ENCODE data around the gene SSH2. TPM values are rescaled to one million over a fixed set of nuclear protein-coding genes. Genes with fewer than 3 reads are reported as not detected.

SSH2 gene
- total RNA-seq, 5 donors from 2014 or later (not counting 1 experiment from before 2014, with no cell fraction given): 76.2 to 115 (median 82.7) TPM

GRCh38 chr17:29723278-29724047 is 206.6 kb downstream of the SSH2 start:
- Histone ChIP-seq H3K4me3 (ENCODE audit: control insufficient read depth in 1 of 2, extremely low read depth in 1 of 2, low read length in 1 of 2) (peak overlapping the region in 1 of 2 donors; percentile 10), H3K27me3 (replicated peaks in 1 of 2; ENCODE audit: control insufficient read depth in 2 of 2, extremely low read depth in 1 of 2, insufficient read depth in 2 of 2, low read length in 1 of 2) (no peaks in the 10 kb centered on the region), H3K9me3 (no peaks in the 10 kb centered on the region), H3K4me1 (ENCODE audit: control insufficient read depth in 1 of 2, extremely low read depth in 1 of 2, insufficient read depth in 2 of 2, low read length in 2 of 2) (peaks cover 54 to 67% of the 10 kb centered on the region in 2 experiments), H3K27ac (ENCODE audit: low read length) (peak overlapping the region; percentile 73), H3K36me3 (ENCODE audit: control insufficient read depth in 2 of 2, extremely low read depth in 1 of 2, insufficient read depth in 1 of 2, low read length in 1 of 2) (no peaks in the 10 kb centered on the region)
- Mint-ChIP-seq H3K9me3 (peaks cover 0 to 5% (median 2%) of the 10 kb centered on the region in 3 donors), H3K36me3 (peaks cover 13% of the 10 kb centered on the region), H3K4me1 (peaks cover 85 to 90% (median 88%) of the 10 kb centered on the region in 3 donors), H3K27me3 (no peaks in the 10 kb centered on the region), H3K27ac (peak overlapping the region; percentile 90 to 93), H3K4me3 (peak overlapping the region; percentile 43 to 57 (median 55))
- no CpG with 5 or more reads among the region's 2 CpGs for WGBS (ENCODE audit: insufficient coverage)
- CTCF ChIA-PET: interaction anchor here (0.6 to 3.1 kb wide), 11 partner anchors 10 to 110 kb away, joined by 4 to 13 read pairs (median 7); no protein-coding TSS in a partner anchor
- POLR2A ChIA-PET: interaction anchor here (0.7 to 2.0 kb wide), 9 partner anchors 10 to 37 kb away, joined by 3 to 19 read pairs (median 9); no protein-coding TSS in a partner anchor
- peak in 18 of 35 experiments; percentile 7 to 63 (median 18) for DNase-seq
- ATAC-seq (replicated peaks in 1 of 4): peak; percentile 29 to 60 (median 41)

DNA sequence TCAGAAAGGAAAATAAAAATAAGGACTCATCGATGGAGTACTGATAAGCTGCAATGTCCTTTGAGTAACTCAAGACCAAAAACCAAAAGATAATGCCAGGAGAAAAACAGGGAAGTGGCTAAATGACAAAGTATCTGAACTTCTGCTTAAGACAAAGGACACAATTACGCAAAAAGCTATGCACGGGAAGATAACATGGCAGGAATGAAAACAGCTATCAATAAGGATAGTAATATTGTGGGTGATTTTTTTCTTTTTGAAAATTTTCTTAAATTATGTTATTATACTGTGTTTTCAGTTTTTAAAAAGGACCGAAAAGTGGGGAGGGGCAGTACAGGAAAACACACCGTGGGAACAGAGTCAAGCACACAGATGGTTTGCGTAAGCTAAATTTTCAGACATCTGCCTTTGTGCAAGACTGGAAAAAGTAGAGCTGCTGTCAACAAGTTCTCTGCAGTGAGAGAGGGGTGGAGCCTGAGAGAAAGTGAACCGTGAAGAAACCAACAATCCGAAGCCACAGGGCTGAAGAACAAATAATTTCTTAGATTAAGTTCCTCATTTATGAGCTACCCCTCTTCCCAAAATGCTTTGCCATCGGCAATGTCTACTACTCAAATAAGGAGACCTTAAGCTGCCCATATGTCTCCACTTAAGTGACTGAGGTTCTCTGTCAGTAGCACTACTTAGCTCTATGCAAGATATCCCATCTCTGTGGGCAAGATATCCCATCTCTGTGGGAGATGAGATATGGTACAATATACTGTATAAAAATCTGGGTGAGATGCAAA is 207.4 kb downstream of the SSH2 start:
- CTCF ChIA-PET: interaction anchor here (0.5 to 3.1 kb wide), 14 partner anchors 10 to 109 kb away, joined by 3 to 13 read pairs (median 6); no protein-coding TSS in a partner anchor
- ATAC-seq (replicated peaks in 1 of 4): peak; percentile 79 to 86 (median 82)
- peak overlapping the region; percentile 90 to 93 for H3K27ac Mint-ChIP-seq
- H3K4me3 ChIP-seq (ENCODE audit: control insufficient read depth in 1 of 2, extremely low read depth in 1 of 2, low read length in 1 of 2): peak overlapping the region; percentile 10 to 20
- peaks cover 82 to 90% (median 86%) of the 10 kb centered on the region in 3 donors for H3K4me1 Mint-ChIP-seq
- no peaks in the 10 kb centered on the region for H3K36me3 ChIP-seq (ENCODE audit: control insufficient read depth in 2 of 2, extremely low read depth in 1 of 2, insufficient read depth in 1 of 2, low read length in 1 of 2)
- H3K36me3 Mint-ChIP-seq: peaks cover 20% of the 10 kb centered on the region
- H3K9me3 ChIP-seq: no peaks in the 10 kb centered on the region
- H3K27me3 Mint-ChIP-seq: no peaks in the 10 kb centered on the region
- peak overlapping the region; percentile 43 to 57 (median 55) for H3K4me3 Mint-ChIP-seq
- WGBS (ENCODE audit: insufficient coverage): 22% methylated on average over 6 of the region's 9 CpGs
- H3K27me3 ChIP-seq (replicated peaks in 1 of 2; ENCODE audit: control insufficient read depth in 2 of 2, extremely low read depth in 1 of 2, insufficient read depth in 2 of 2, low read length in 1 of 2): no peaks in the 10 kb centered on the region
- H3K9me3 Mint-ChIP-seq: no peaks in the 10 kb centered on the region
- peak in 33 of 35 experiments; percentile 24 to 84 (median 58) for DNase-seq
- POLR2A ChIA-PET: interaction anchor here (0.7 to 2.0 kb wide), 8 partner anchors 10 to 38 kb away, joined by 3 to 19 read pairs (median 10); no protein-coding TSS in a partner anchor
- H3K27ac ChIP-seq (ENCODE audit: low read length): peak overlapping the region; percentile 73
- H3K4me1 ChIP-seq (ENCODE audit: control insufficient read depth in 1 of 2, extremely low read depth in 1 of 2, insufficient read depth in 2 of 2, low read length in 2 of 2): peaks cover 53 to 65% of the 10 kb centered on the region in 2 experiments

GRCh38 chr17:29720551-29720950 is 209.5 kb downstream of the SSH2 start:
- peaks cover 48 to 50% of the 10 kb centered on the region in 2 experiments for H3K4me1 ChIP-seq (ENCODE audit: control insufficient read depth in 1 of 2, extremely low read depth in 1 of 2, insufficient read depth in 2 of 2, low read length in 2 of 2)
- Mint-ChIP-seq H3K36me3 (peaks cover 32% of the 10 kb centered on the region), H3K4me1 (peaks cover 82 to 90% (median 85%) of the 10 kb centered on the region in 3 donors), H3K4me3 (peak overlapping the region in 1 of 3 donors; percentile 43), H3K27me3 (no peaks in the 10 kb centered on the region), H3K9me3 (no peaks in the 10 kb centered on the region), H3K27ac (peak overlapping the region; percentile 90 to 93)
- POLR2A ChIA-PET: interaction anchor here (0.6 to 1.0 kb wide), 2 partner anchors 21 to 66 kb away, joined by 3 to 5 read pairs; no protein-coding TSS in a partner anchor
- no peaks in the 10 kb centered on the region for H3K27me3 ChIP-seq (replicated peaks in 1 of 2; ENCODE audit: control insufficient read depth in 2 of 2, extremely low read depth in 1 of 2, insufficient read depth in 2 of 2, low read length in 1 of 2)
- no peak overlapping the region for H3K27ac ChIP-seq (ENCODE audit: low read length)
- no CpG with 5 or more reads among the region's 3 CpGs for WGBS (ENCODE audit: insufficient coverage)
- no peak for DNase-seq
- no peak for ATAC-seq (replicated peaks in 1 of 4)
- no peak overlapping the region for H3K4me3 ChIP-seq (ENCODE audit: control insufficient read depth in 1 of 2, extremely low read depth in 1 of 2, low read length in 1 of 2)
- no peaks in the 10 kb centered on the region for H3K36me3 ChIP-seq (ENCODE audit: control insufficient read depth in 2 of 2, extremely low read depth in 1 of 2, insufficient read depth in 1 of 2, low read length in 1 of 2)
- no peaks in the 10 kb centered on the region for H3K9me3 ChIP-seq
- CTCF ChIA-PET: no interaction called here

- ATAC-seq (replicated peaks in 1 of 4) (no peak), DNase-seq (no peak)
- no peak overlapping the region for H3K4me3 Mint-ChIP-seq
- no peaks in the 10 kb centered on the region for H3K27me3 Mint-ChIP-seq
- Histone ChIP-seq H3K4me1 (ENCODE audit: control insufficient read depth in 1 of 2, extremely low read depth in 1 of 2, insufficient read depth in 2 of 2, low read length in 2 of 2) (peaks cover 42 to 43% of the 10 kb centered on the region in 2 experiments), H3K27ac (ENCODE audit: low read length) (no peak overlapping the region), H3K36me3 (ENCODE audit: control insufficient read depth in 2 of 2, extremely low read depth in 1 of 2, insufficient read depth in 1 of 2, low read length in 1 of 2) (no peaks in the 10 kb centered on the region), H3K9me3 (no peaks in the 10 kb centered on the region), H3K27me3 (replicated peaks in 1 of 2; ENCODE audit: control insufficient read depth in 2 of 2, extremely low read depth in 1 of 2, insufficient read depth in 2 of 2, low read length in 1 of 2) (no peaks in the 10 kb centered on the region), H3K4me3 (ENCODE audit: control insufficient read depth in 1 of 2, extremely low read depth in 1 of 2, low read length in 1 of 2) (no peak overlapping the region)
- peaks cover 32% of the 10 kb centered on the region for H3K36me3 Mint-ChIP-seq
- CTCF ChIA-PET: no interaction called here
- peak overlapping the region in 1 of 2 donors; percentile 44 for H3K27ac Mint-ChIP-seq
- no peaks in the 10 kb centered on the region for H3K9me3 Mint-ChIP-seq
- WGBS (ENCODE audit: insufficient coverage): no CpG with 5 or more reads among the region's 2 CpGs
- POLR2A ChIA-PET: interaction anchor here in 1 of 2 donors (0.7 kb wide), 1 partner anchor 29 kb away, joined by 4 read pairs; no protein-coding TSS in a partner anchor
- H3K4me1 Mint-ChIP-seq: peaks cover 83 to 91% (median 89%) of the 10 kb centered on the region in 3 donors
Observed at GRCh38 chr17:29719469-29719868, 210.6 kb downstream of the SSH2 start.

- Histone ChIP-seq H3K4me3 (ENCODE audit: control insufficient read depth in 1 of 2, extremely low read depth in 1 of 2, low read length in 1 of 2) (no peak overlapping the region), H3K36me3 (ENCODE audit: control insufficient read depth in 2 of 2, extremely low read depth in 1 of 2, insufficient read depth in 1 of 2, low read length in 1 of 2) (no peaks in the 10 kb centered on the region), H3K9me3 (no peaks in the 10 kb centered on the region), H3K4me1 (ENCODE audit: control insufficient read depth in 1 of 2, extremely low read depth in 1 of 2, insufficient read depth in 2 of 2, low read length in 2 of 2) (peaks cover 36 to 43% of the 10 kb centered on the region in 2 experiments), H3K27ac (ENCODE audit: low read length) (no peak overlapping the region), H3K27me3 (replicated peaks in 1 of 2; ENCODE audit: control insufficient read depth in 2 of 2, extremely low read depth in 1 of 2, insufficient read depth in 2 of 2, low read length in 1 of 2) (no peaks in the 10 kb centered on the region)
- DNase-seq (no peak), ATAC-seq (replicated peaks in 1 of 4) (no peak)
- Mint-ChIP-seq H3K4me1 (peaks cover 86 to 92% (median 91%) of the 10 kb centered on the region in 3 donors), H3K4me3 (no peak overlapping the region), H3K36me3 (peaks cover 37% of the 10 kb centered on the region), H3K27me3 (no peaks in the 10 kb centered on the region), H3K9me3 (no peaks in the 10 kb centered on the region), H3K27ac (no peak overlapping the region)
- ChIA-PET POLR2A (interaction anchor here (0.6 to 0.7 kb wide), 3 partner anchors 26 to 30 kb away, joined by 3 to 11 read pairs (median 4); no protein-coding TSS in a partner anchor), CTCF (interaction anchor here in 1 of 2 donors (0.6 to 0.7 kb wide), 2 partner anchors 76 to 89 kb away, joined by 3 to 4 read pairs; no protein-coding TSS in a partner anchor)
- 100% methylated on average over 2 of the region's 8 CpGs for WGBS (ENCODE audit: insufficient coverage)
Observed at GRCh38 chr17:29718446-29719039, 211.5 kb downstream of the SSH2 start.
